Astrocyte of the spinal cord (primary cell): ENCODE data around the gene MACC1.

Experiments
- DNase-seq: peaks from one replicate; pipeline ENCODE4 v3.0.0; 2011; ENCODE audit warnings: low read depth, low spot score
- H3K4me3 ChIP-seq: 2 replicates; pipeline ENCODE4 v1.5.1; 2011; ENCODE audit warnings: low read depth, mild to moderate bottlenecking, low read length, moderate library complexity
- in situ Hi-C: cut with HindIII; loops from 2 replicates; pipeline ENCODE4 v1.10.0; 2017; ENCODE audit warnings: low sequenced_read_pairs
- TF ChIP-seq, protein P1 (sequence below): IDR thresholded peaks from 2 replicates; pipeline ENCODE4 v1.5.1; 2012; ENCODE audit warnings: low read depth, mild to moderate bottlenecking, low read length, inconsistent platforms

Gene MACC1

DNA sequence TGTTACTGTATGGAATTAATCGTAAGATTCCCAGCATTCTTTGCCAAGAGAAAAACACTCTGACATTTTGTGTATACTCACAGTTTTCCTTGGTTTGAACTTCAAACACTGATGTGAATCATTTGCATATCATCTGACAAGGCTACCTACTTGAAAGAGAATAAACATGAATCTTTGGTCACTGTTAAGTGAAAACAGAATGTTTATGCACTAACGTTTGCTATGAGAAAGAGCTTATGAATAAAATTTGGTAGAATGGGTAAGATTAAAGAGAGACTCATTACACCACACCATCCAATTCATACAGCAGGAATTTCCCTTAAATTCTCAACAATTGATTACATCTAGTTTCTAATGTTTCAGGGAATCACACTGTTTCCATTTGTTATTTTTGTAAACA, 46.6 kb downstream of the MACC1 start:
- in situ Hi-C loops = no loop called here
- TF ChIP-seq, protein P1, sequence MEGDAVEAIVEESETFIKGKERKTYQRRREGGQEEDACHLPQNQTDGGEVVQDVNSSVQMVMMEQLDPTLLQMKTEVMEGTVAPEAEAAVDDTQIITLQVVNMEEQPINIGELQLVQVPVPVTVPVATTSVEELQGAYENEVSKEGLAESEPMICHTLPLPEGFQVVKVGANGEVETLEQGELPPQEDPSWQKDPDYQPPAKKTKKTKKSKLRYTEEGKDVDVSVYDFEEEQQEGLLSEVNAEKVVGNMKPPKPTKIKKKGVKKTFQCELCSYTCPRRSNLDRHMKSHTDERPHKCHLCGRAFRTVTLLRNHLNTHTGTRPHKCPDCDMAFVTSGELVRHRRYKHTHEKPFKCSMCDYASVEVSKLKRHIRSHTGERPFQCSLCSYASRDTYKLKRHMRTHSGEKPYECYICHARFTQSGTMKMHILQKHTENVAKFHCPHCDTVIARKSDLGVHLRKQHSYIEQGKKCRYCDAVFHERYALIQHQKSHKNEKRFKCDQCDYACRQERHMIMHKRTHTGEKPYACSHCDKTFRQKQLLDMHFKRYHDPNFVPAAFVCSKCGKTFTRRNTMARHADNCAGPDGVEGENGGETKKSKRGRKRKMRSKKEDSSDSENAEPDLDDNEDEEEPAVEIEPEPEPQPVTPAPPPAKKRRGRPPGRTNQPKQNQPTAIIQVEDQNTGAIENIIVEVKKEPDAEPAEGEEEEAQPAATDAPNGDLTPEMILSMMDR = no peak
- H3K4me3 ChIP-seq = no peak overlapping the region
- DNase-seq = peak; percentile 12

DNA sequence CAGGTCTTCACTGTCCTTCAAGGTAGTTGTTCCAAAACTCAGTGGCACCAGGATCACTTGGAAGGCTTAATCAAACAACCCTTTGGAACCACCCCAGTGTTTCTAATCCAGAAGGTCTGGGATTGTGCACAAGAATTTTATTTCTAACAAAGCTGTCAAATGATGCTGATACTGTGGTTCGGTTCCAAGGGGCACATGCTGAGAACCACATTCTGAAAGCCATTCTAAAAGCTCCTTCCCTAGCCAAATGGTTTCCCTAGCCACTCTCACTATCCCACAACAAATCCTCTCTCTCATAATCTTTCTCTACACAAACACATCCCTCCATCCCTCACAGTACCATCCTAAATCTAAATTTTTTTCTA, 52.1 kb downstream of the MACC1 start:
- no peak overlapping the region for H3K4me3 ChIP-seq
- TF ChIP-seq, protein P1 = no peak
- in situ Hi-C loops = no loop called here
- DNase-seq = peak; percentile 5

GRCh38 chr7:20164425-20165145, 52.6 kb downstream of the MACC1 start:
- no peak overlapping the region for H3K4me3 ChIP-seq
- TF ChIP-seq, protein P1 = no peak
- peak; percentile 40 for DNase-seq
- in situ Hi-C loops = no loop called here

GRCh38 chr7:20162665-20163064, 54.5 kb downstream of the MACC1 start:
- in situ Hi-C loops = no loop called here
- TF ChIP-seq, protein P1 = no peak
- no peak for DNase-seq
- no peak overlapping the region for H3K4me3 ChIP-seq

GRCh38 chr7:20159226-20159747, 57.9 kb downstream of the MACC1 start:
- in situ Hi-C loops = no loop called here
- no peak overlapping the region for H3K4me3 ChIP-seq
- TF ChIP-seq, protein P1 = no peak
- DNase-seq = no peak

DNA sequence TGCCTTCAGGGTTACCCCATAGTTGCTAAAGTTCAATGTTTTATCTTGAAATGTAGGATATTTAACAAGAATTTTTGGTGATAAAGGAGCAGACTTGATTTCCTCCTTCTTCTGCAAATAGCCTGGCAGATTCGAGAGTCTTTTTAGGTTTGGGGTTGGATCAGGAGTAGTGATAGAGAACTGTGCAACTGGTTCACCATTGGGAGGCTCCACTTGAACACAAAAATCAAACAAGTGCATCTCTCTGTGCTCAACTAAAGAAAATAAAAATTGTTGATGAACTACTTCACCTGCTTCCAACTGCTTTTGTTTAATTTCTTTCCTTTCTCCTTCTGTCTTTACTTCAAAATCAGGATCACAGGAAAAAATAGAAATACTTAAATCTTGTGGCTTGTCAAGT, 58.5 kb downstream of the MACC1 start:
- TF ChIP-seq, protein P1 = peak; percentile 40
- in situ Hi-C loops = no loop called here
- peak; percentile 37 for DNase-seq
- no peak overlapping the region for H3K4me3 ChIP-seq
